Measurements from ENCODE around the gene TSPAN14. TPM values are rescaled to one million over a fixed set of nuclear protein-coding genes. Genes with fewer than 3 reads are reported as not detected.

TSPAN14 gene
- total RNA-seq, 2 donors from 2014 or later = 85.6 TPM

DNA sequence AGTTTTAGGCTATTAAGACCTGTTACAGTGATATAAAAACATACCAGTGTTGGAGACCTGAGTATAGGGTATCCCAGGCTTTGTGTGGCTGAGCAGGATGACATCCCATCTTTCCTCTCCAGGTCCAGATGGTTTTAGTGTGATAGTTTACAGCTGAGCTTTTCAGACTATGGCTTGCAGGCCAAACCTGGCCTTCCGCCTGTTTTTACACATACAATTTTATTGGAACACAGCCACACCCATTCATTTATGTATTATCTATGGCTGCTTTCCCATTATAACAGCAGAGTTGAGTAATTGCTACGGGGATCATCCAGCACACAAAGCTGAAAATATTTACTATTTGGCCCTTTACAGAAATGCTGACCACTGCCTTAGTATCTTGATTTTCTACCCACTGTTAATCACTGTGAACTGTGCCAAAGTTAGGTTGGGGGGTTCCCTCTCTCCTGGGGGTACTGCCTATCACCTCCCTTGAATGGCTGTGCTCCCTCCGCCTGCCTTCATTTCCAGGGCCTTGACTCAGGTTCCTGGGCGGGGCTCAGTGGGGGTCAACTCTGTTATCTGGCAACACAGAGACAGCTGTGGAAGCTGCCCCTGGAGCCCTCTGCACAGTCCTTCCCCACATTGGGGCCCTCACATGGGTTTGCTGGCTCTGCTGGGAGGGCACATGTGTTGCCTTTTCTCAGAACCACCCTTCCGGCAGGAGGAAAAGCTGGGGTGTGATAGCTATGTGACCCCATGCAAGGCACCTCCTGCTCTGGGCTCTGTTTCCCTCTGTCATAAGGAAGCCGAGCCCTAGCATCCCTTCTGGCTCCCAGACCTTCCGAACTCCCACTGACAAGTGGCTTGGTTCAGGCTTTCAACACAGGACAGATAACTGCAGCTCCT, 43.3 kb downstream of the TSPAN14 start:
- ATAC-seq (peak; percentile 56), DNase-seq (peak; percentile 28 to 44)
- intact Hi-C loops (cut with DNase I, micrococcal nuclease) = no loop called here

DNA sequence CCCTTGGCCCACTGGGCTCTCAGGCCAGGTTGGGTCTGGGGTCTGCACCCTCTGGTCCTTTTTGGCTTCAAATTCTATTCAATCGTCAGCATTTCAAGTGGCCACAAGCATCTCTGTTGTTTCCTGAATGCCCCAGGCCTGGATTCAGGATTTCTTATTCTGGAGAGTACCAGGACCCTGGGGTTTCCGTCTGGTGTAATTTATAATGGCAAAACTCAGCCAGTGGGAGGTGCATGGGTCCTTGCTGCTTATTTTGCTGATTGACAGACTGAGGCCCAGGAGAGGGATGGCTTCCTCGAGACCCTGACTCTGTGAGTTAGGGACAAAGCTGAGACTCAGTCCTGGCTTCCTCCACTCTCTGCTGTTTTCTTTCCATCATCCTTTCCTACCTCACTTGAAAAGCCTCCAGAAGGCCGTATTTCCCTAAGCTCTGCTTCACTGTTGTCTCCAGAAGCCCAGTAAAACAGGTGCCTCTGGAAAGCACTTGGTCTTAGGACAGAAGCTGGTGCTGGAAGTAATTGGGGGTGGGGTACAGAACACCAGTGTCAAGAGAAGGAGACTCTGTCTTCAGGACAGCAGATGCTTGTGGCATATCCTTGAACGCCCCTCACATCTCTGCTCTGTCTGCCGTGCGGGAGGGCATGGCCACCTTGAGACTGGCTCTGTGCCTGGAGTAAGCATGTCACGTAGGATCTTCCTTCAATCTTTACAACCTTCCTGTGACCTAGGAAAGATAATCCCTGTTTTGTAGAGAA, 44.1 kb downstream of the TSPAN14 start:
- DNase-seq (no peak), ATAC-seq (no peak)
- intact Hi-C loops (cut with DNase I, micrococcal nuclease) = no loop called here

DNA sequence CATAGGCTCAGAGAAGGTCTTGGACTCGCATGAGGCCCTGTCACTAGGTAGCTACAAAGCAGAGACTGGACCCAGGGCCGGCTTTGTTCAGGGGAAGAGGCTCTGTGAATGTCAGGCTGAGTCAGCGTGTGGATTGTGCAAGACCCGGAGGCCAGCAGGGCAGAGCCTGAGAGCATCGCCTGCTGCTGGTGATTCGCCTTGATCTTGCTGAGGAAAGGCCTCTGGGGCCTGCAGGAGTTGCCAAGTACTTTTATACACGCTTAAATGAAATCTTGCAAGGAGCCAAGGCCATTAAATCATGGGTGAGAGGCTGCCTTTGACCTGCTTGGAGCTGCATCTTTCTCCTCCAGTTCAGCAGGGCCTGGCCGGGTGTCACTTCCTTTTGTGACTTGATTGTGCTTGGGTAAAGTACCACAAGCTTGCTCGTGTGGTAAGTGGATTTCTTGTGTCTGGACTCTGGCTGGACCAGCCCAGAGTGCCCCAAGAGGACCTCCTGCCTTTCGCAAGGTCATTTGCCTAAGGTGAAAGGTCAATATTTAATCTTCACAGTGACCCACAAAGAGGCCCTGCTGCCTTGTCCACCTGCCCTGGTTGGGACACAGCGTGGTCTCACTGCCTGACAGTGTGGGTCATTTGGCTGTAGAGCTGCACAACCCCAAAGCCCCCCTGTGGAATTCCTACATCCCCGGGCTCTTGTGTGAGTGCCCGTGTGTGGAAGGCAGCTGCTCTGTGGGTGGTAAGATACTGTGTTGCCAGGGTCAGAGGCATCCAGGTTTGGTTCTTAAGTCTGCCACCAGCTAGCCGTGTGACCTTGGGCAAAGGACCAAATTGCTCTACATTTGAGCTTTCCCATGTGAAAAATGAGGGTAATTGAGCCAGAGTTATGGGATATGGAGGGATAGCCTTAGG, 45.0 kb downstream of the TSPAN14 start:
- DNase-seq (peak; percentile 75 to 93), ATAC-seq (peak; percentile 83)
- intact Hi-C loops (cut with DNase I, micrococcal nuclease) = no loop called here

DNA sequence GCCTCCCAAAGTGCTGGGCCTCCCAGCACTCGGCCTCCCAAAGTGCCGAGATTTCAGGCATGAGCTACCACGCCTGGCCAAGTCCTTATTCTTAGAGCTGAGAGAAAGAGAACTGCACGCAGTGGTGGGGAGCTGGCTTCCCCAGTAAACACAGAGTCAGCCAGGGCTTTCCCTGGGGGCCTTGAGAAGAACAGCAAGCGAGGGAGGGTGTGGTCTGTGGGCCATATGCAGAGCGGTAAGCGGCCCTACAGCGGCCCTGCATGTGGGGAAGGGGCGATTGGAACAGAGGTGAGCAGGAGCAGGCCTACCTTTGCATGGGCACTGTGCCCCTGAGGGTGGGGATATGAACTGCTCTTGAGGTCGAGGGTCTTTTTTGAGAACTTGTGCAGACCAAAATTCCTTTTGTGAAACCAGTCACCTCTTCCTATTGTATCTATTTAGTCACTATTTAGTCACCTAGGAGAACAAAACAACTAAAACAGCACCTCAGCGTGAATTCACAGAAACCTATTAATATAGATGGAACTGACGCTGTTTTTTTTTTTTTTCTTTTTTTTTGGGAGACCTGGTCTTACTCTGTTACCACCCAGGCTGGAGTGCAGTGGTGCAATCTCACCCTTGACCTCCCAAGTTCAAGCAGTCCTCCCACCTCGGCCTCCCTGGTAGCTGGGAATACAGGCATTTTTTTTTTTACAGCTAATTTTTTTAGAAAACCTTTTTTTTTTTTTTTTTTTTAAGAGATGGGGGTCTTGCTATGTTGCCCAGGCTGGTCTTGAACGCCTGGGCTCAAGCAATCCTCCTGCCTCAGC, 46.7 kb downstream of the TSPAN14 start:
- intact Hi-C loops (cut with DNase I, micrococcal nuclease) = no loop called here
- ATAC-seq (no peak), DNase-seq (no peak)

DNA sequence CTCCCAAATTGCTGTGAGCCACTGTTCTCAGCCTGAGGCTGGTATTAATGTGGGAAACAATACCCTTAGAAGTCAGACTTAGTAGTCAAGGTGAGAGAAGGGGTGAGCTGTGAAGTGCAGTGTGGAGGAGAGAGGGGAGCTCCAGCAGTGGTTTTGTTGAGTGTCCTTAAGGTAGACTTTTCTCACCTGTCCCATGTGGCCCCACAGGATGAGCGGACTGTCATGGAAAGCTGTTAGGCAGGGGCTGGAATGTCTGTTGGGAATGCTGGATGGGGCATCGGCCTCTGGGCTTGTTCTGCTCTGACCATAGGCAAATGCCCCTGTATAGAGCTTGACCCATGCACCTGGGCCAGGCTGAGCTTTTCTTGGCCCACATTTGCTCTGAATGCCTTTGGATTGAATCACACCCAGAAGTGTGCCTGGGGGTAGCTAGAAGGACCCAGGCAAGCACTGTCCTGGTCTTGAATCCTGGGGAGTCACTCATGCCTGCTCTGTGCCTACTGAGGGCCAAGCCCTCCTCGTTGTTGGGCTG, 47.3 kb downstream of the TSPAN14 start:
- DNase-seq (no peak), ATAC-seq (no peak)
- intact Hi-C loops (cut with DNase I, micrococcal nuclease) = no loop called here

DNA sequence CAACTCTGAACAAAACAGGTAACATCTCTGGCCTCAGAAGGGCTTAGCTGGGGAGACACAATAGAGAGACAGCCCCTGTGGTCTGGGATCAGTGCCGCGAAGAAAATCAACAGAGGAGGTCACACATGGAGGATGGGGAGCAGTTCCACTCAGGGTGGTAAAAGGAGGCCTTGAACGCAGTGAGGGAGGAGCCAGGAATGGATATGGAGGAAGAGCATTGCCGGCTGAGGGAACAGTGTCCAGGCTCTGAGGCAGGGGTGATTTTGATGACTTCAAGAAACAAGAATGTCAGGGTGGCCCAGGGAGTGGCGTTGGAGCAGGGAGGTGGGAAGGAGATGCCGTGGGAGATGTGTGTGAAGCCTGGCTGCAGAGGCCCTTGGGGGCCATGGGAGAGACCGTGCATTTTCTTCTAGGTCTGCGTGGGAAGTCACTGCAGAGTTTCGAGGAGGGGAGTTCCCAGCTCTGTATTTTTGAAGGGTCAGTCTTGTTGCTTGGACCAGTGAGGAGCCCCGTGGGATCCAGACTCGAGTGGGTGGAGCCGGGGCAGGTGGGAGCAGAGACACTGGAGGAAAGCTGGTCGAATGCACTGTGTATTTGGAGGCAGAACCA, 47.9 kb downstream of the TSPAN14 start:
- ATAC-seq = no peak
- no peak for DNase-seq
- intact Hi-C loops (cut with DNase I, micrococcal nuclease) = no loop called here

DNA sequence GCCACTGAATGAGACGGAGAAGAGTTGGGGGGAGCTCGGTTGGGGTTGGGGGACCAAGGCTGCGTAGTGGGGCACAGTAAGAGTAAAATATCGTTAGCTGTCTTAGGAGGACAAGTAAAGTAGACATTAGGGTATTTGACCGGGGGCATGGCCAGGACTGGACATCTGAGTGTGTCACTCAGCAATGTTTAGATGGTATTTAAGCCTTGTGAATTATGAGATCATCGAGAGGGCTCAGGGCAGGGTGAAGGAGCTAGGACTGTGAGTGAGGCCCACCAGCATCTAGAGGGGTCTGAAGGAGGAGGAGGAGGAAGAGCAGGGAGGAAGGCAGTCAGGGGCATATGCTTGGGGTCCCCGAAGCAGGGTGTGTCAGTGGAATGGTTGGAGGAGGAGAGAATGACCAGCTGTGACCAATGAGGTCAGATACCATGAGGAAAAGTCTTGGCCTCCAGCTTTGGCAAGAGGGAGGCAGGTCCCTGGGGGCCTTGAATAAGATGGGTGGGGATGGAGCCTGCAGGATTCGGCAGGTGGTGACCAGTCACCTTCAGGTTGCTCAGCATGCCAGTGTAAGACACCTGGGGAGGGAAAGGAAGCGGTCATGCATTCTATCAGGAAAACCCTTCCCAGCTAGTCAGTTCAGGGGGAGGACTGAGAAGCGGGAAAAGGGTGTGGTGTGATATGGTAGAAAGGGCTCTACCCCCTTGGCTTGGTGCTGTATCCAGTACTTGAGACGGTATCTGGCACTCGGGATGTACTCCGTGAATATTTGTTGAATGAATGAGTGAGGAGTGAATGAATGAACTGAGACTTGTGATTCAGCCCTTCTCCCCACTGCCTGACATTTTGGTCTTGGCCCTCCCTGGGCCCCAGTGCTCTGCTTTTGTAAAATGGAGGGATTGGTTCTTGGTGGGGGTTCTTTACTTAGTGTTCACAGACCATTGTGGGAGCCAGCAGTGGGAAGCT, 48.8 kb downstream of the TSPAN14 start:
- ATAC-seq = no peak
- intact Hi-C loops (cut with DNase I, micrococcal nuclease) = no loop called here
- DNase-seq = no peak

DNA sequence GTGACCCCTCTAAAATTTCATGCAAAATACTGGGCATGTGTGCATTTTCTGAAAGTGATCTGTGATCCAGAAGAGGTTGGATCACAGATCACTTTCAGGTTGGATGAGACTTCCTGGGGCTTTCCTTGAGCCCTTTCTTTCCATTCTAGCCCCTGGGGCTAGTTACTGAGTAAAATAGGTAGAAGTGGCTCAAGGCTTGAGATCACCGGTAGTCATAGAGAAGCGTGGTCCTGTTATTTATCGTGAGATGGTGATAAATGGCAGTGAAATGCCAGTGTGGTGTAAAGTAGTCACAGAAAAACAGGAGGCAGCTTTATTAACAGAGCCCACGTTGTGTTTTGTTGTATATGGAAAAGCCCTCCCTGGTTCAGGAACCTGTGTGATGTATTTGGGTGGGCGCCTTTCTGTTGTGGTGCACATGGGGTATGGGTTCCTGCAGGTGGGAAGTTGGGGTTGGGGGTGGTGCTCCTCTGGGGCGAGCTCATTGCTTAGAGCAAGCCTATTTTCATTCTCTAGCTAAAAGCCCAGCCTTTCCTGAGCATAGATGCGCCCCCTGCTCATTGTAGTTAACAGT, 49.6 kb downstream of the TSPAN14 start:
- DNase-seq (no peak), ATAC-seq (no peak)
- intact Hi-C loops (cut with DNase I, micrococcal nuclease) = loop anchor here in 1 of 2 donors (2.0 kb wide), 1 partner anchor 59 kb away; no protein-coding TSS in a partner anchor

DNA sequence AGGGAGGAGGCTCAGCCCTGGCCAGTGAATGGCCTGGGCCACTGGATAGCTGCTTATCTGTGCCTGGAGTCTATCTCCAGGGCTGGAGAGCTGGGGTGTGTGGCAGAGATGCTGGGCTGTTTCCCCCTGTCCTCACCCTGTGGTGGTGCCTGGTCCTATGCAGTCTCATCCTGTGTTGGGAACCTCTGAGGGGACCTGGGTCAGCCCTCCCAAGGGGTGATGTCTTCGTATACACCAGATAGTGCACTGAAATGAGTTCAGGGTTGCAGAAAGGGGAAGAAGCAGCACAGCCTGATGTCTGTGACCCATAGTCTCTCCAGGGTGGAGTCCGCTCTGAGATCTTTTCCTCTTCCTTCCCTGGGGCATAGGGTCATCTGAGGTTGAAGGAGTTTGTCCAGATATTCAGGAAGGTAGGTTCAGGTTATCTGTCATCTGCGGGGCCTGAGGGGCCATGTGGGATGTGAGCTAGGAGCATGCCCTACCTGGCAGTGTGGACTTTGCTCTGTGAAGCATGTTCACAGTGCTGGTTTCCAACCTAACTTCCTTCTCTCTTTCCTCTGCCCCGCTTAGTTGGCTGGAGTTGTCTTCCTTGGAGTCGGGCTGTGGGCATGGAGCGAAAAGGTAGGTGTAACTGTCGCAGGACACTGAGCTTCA, 50.2 kb downstream of the TSPAN14 start:
- DNase-seq = peak; percentile 50 to 59
- intact Hi-C loops (cut with DNase I, micrococcal nuclease) = loop anchor here in 1 of 2 donors (2.0 kb wide), 1 partner anchor 59 kb away; no protein-coding TSS in a partner anchor
- peak; percentile 80 for ATAC-seq

DNA sequence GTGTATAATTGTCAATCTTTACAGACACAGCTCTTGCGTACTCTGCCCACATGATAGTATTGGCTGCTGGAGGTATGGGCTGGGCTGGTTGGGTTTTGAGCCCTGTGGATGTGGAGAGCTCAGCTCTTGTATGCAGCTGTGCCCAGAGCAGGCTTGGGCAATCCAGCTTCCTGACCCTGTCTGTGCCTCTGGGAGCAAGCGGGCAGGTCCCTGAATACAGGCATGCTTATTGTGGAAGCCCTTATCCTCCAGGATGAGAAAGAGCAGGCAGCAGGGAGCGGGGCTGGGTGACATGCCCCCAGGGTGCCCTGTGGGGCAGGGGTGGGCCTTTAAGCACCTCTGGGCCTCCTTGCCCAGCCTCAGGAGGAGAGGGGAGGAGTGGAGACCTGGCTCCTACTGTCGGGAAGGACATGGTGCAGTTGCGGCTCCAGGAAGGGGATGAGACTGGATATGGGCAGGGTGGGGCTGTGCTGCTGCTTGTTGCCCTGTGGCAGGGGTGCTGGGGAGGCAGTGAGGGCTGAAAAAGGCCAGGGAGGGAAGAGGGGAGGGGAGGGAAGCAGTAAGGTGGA, 50.9 kb downstream of the TSPAN14 start:
- DNase-seq = peak; percentile 46 to 63
- intact Hi-C loops (cut with DNase I, micrococcal nuclease) = loop anchor here in 1 of 2 donors (2.0 kb wide), 1 partner anchor 60 kb away; no protein-coding TSS in a partner anchor
- ATAC-seq = peak; percentile 56

DNA sequence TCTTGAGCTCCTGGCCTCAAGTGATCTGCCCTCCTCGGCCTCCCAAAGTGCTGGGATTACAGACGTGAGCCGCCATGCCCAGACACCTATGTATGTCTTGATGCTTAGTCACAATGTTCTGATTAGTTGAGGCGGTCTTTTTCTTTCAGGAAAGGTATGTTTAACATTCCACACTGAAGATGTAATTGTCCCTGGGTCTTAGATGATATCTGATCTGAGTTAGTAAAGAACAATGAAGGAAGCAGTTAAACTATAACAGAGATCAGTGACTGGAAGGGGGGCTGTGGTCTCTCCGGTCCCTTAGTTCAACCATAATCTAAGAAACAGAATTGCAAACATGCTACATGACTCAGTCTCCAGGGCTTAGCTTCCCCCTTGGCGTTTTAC, 52.1 kb downstream of the TSPAN14 start:
- DNase-seq = no peak
- no peak for ATAC-seq
- intact Hi-C loops (cut with DNase I, micrococcal nuclease) = no loop called here

DNA sequence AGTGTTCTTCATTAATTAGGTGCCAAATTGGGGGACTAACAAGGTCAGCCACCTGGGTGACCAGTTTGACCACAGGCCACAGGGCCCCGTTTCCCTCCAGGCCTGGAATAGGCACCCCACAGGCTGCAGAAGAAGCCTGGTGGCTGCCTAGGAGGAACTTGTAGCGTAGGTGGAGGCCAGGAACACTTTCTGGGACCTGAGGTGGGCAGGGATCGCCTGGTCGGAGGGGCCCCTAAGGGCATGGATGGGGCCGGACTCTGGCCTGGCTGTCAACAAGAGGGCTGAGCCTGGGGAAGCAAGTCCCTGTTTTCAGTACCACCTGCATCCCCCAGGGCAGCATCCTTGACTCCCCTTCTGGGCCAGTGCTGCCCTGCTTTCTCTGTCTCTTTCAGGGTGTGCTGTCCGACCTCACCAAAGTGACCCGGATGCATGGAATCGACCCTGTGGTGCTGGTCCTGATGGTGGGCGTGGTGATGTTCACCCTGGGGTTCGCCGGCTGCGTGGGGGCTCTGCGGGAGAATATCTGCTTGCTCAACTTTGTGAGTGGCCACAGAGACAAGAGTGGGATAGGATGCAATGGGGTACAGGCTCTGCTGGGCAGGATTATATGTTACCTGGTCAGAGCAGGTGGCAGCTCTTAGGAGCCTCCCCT, 52.9 kb downstream of the TSPAN14 start:
- DNase-seq (no peak), ATAC-seq (no peak)
- intact Hi-C loops (cut with DNase I, micrococcal nuclease) = no loop called here

DNA sequence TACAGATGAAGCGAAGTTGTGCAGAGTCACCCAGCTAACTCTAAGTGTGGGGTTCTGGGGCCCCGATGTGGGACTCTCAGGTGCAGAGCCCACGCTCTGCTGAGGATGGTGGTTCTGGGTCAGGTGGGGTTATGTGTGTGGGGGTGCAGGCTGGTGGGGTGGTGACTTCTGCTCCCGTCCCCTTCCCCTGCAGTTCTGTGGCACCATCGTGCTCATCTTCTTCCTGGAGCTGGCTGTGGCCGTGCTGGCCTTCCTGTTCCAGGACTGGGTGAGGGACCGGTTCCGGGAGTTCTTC, 54.9 kb downstream of the TSPAN14 start:
- no peak for ATAC-seq
- DNase-seq = no peak
- intact Hi-C loops (cut with DNase I, micrococcal nuclease) = no loop called here

DNA sequence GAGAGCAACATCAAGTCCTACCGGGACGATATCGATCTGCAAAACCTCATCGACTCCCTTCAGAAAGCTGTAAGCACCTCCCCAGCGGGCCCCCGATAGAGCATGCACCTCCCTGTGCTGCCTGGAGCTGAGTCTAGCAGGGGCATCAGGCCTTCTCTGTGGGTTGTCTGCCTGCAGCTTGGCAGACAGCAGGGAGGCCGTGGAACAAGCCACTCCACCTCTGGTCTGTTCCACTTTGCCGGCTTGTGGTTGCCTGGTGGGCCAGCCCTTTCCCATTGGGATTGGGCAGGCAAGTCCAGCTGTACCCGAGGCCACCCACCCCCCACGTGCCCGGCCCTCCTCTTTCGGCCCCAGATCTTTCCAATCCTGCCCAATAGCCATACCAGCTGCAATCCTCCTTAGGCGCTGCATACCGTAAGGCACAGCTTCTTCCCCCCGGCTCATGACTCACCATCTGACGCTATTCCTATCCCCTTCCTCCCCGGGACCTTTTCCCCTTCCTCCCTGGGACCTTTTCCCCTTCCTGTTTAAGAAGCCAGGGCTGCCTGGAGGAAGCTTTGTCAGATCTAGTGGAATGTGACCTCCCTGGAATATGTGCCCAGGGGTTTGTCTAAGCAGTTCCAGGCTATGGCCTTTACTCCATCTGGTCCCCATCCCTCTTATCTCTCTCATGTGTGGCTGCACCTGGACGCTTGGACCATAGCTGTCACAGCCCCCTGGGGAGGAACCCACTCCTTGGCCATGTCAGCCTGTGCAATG, 55.5 kb downstream of the TSPAN14 start:
- ATAC-seq (no peak), DNase-seq (no peak)
- intact Hi-C loops (cut with DNase I, micrococcal nuclease) = no loop called here
